Neuronal stem cell (in vitro differentiated cells): ENCODE results near the gene NOS3.
A peak's percentile ranks its signal among the peaks of the same experiment; 100 is the strongest.

ENCODE experiments used
- DNase-seq: peaks from one replicate; pipeline ENCODE4 v3.0.0-alpha.2; 2013; ENCODE audit warnings: low spot score
- H2AFZ ChIP-seq: one replicate; pipeline ENCODE4 v1.6.1; 2013; ENCODE audit warnings: mild to moderate bottlenecking, low read length, inconsistent platforms
- H2AK5ac ChIP-seq: 2 replicates; pipeline ENCODE4 v1.6.1; 2013; ENCODE audit warnings: low read depth, mild to moderate bottlenecking, inconsistent platforms, low read length, moderate library complexity, mixed read lengths
- H2BK120ac ChIP-seq: 2 replicates; pipeline ENCODE4 v1.6.1; 2013; ENCODE audit warnings: low read depth, mild to moderate bottlenecking, inconsistent platforms, low read length, moderate library complexity, mixed read lengths
- H2BK12ac ChIP-seq: one replicate; pipeline ENCODE4 v1.6.1; 2013; ENCODE audit warnings: low read length, inconsistent platforms
- H2BK15ac ChIP-seq: 2 replicates; pipeline ENCODE4 v1.6.1; 2013; ENCODE audit warnings: mild to moderate bottlenecking, low read length, inconsistent platforms, mixed read lengths
- H2BK5ac ChIP-seq: one replicate; pipeline ENCODE4 v1.6.1; 2013; ENCODE audit warnings: inconsistent platforms, mild to moderate bottlenecking, low read length, moderate library complexity
- H3K14ac ChIP-seq: one replicate; pipeline ENCODE4 v1.6.1; 2013; ENCODE audit warnings: low read length, inconsistent platforms
- H3K18ac ChIP-seq: 2 replicates; pipeline ENCODE4 v1.6.1; 2013; ENCODE audit warnings: low read length, inconsistent platforms
- H3K23ac ChIP-seq: 2 replicates; pipeline ENCODE4 v1.6.1; 2013; ENCODE audit warnings: low read depth, mild to moderate bottlenecking, mixed read lengths, low read length, inconsistent platforms; ENCODE audit not compliant: poor library complexity
- H3K27ac ChIP-seq: replicated peaks from 3 replicates; pipeline ENCODE4 v1.5.1; 2013; ENCODE audit warnings: low read length, inconsistent platforms
- H3K27me3 ChIP-seq, 3 experiments: 2 replicates each; pipeline ENCODE4 v1.6.1; 2013; ENCODE audit warnings: low read length in 3 of 3, mild to moderate bottlenecking in 2 of 3, inconsistent platforms in 1 of 3, low read depth in 1 of 3, mixed read lengths in 1 of 3, moderate library complexity in 1 of 3; ENCODE audit not compliant: control insufficient read depth in 3 of 3, insufficient read depth in 3 of 3
- H3K36me3 ChIP-seq, 2 donors: replicated peaks in 1 of 2; 2 replicates each; pipeline ENCODE4 v1.6.1; 2013; ENCODE audit warnings: low read length in 2 of 2; ENCODE audit not compliant: control insufficient read depth in 2 of 2, insufficient read depth in 2 of 2
- H3K4ac ChIP-seq: 2 replicates; pipeline ENCODE4 v1.6.1; 2013; ENCODE audit warnings: inconsistent platforms, mild to moderate bottlenecking, low read length, moderate library complexity
- H3K4me1 ChIP-seq, 2 donors: 1 replicate in 1 of 2; 2 replicates in 1 of 2; pipeline ENCODE4 v1.6.1; 2013; ENCODE audit warnings: low read length in 2 of 2, low read depth in 1 of 2; ENCODE audit not compliant: control insufficient read depth in 2 of 2, insufficient read depth in 1 of 2
- H3K4me2 ChIP-seq: one replicate; pipeline ENCODE4 v1.6.1; 2013; ENCODE audit warnings: mild to moderate bottlenecking, low read length, inconsistent platforms; ENCODE audit not compliant: insufficient read depth, poor library complexity, severe bottlenecking
- H3K4me3 ChIP-seq, 2 donors: 2 replicates each; pipeline ENCODE4 v1.5.1; 2013; ENCODE audit warnings: low read length in 2 of 2, mild to moderate bottlenecking in 2 of 2, inconsistent platforms in 1 of 2, moderate library complexity in 1 of 2
- H3K79me1 ChIP-seq: one replicate; pipeline ENCODE4 v1.6.1; 2013; ENCODE audit warnings: low read depth, mild to moderate bottlenecking, inconsistent platforms, low read length, moderate library complexity
- H3K9ac ChIP-seq: one replicate; pipeline ENCODE4 v1.6.1; 2013; ENCODE audit warnings: mild to moderate bottlenecking, low read depth, low read length, inconsistent platforms; ENCODE audit not compliant: poor library complexity
- H3K9me3 ChIP-seq, 2 donors: replicated peaks in 1 of 2; 2 replicates each; pipeline versions ENCODE3 to v1.6.1; 2013; ENCODE audit warnings: low read length in 2 of 2, mild to moderate bottlenecking in 2 of 2, inconsistent platforms in 1 of 2, low read depth in 1 of 2, mixed read lengths in 1 of 2, moderate library complexity in 1 of 2; ENCODE audit not compliant: control insufficient read depth in 2 of 2, insufficient read depth in 1 of 2
- H4K8ac ChIP-seq: one replicate; pipeline ENCODE4 v1.6.1; 2013; ENCODE audit warnings: low read depth, mild to moderate bottlenecking, inconsistent platforms, low read length, moderate library complexity
- H4K91ac ChIP-seq: one replicate; pipeline ENCODE4 v1.6.1; 2013; ENCODE audit warnings: low read length, low read depth, mild to moderate bottlenecking, inconsistent platforms; ENCODE audit not compliant: poor library complexity
- WGBS, 2 donors: extraction: QIAGEN DNeasy Blood & Tissue Kit; methylation state at CpG; one replicate each; pipeline ENCODE4 v1.1.7; 2013; ENCODE audit warnings: missing lambda C conversion rate in 2 of 2, mixed read lengths in 1 of 2; ENCODE audit not compliant: insufficient read length in 2 of 2, insufficient replicate concordance in 1 of 2; ENCODE audit errors: extremely low coverage in 2 of 2; 5-methylcytosine and 5-hydroxymethylcytosine counted together

The NOS3 gene

GRCh38 chr7:150954986-150955518 lies 35.8 kb upstream of the NOS3 start:
- H3K27me3 ChIP-seq, result peaks cover 0 to 9% (median 0%) of the 10 kb centered on the region in 3 experiments
- H2BK12ac ChIP-seq, result peak overlapping the region; percentile 92
- no CpG with 5 or more reads among the region's 21 CpGs for WGBS, 2 donors
- peaks cover 5 to 16% of the 10 kb centered on the region in 2 donors for H3K4me1 ChIP-seq
- H4K91ac ChIP-seq, result peak overlapping the region; percentile 43
- H3K4me3 ChIP-seq, result no peak overlapping the region
- H2AK5ac ChIP-seq, result peak overlapping the region; percentile 99
- peak overlapping the region; percentile 92 for H3K23ac ChIP-seq
- peak overlapping the region; percentile 23 for H3K4me2 ChIP-seq
- H3K27ac ChIP-seq, result no peak overlapping the region
- no peak overlapping the region for H2AFZ ChIP-seq
- H3K9me3 ChIP-seq, result no peaks in the 10 kb centered on the region
- H2BK15ac ChIP-seq, result peak overlapping the region; percentile 95
- peak overlapping the region; percentile 75 for H3K9ac ChIP-seq
- H3K79me1 ChIP-seq, result peaks cover 5% of the 10 kb centered on the region
- H3K14ac ChIP-seq, result peak overlapping the region; percentile 97
- H2BK5ac ChIP-seq, result peak overlapping the region; percentile 84
- no peaks in the 10 kb centered on the region for H3K36me3 ChIP-seq
- H3K18ac ChIP-seq, result peak overlapping the region; percentile 97
- peak overlapping the region; percentile 77 for H2BK120ac ChIP-seq
- peak overlapping the region; percentile 71 for H3K4ac ChIP-seq
- DNase-seq, result no peak
- H4K8ac ChIP-seq, result no peak overlapping the region

GRCh38 chr7:150955519-150956394 lies 35.1 kb upstream of the NOS3 start:
- Histone ChIP-seq H3K18ac (peak overlapping the region; percentile 97), H3K4me1 (peaks cover 4 to 16% of the 10 kb centered on the region in 2 donors), H3K9ac (peak overlapping the region; percentile 75), H3K36me3 (no peaks in the 10 kb centered on the region), H4K8ac (no peak overlapping the region), H2AK5ac (peak overlapping the region; percentile 99), H3K4ac (peak overlapping the region; percentile 71), H2BK15ac (peak overlapping the region; percentile 99), H2BK5ac (peak overlapping the region; percentile 84), H2BK120ac (peak overlapping the region; percentile 77), H3K79me1 (peaks cover 5% of the 10 kb centered on the region), H3K4me3 (no peak overlapping the region), H2AFZ (no peak overlapping the region), H3K4me2 (peak overlapping the region; percentile 23), H3K14ac (peak overlapping the region; percentile 97), H2BK12ac (peak overlapping the region; percentile 98), H3K27me3 (peaks cover 0 to 9% (median 0%) of the 10 kb centered on the region in 3 experiments), H3K27ac (no peak overlapping the region), H3K9me3 (no peaks in the 10 kb centered on the region), H4K91ac (peak overlapping the region; percentile 43), H3K23ac (peak overlapping the region; percentile 98)
- WGBS, 2 donors, result no CpG with 5 or more reads among the region's 38 CpGs
- no peak for DNase-seq

- Histone ChIP-seq H3K4me1 (peaks cover 4 to 16% of the 10 kb centered on the region in 2 donors), H3K14ac (peak overlapping the region; percentile 6), H3K23ac (peak overlapping the region; percentile 98), H3K4ac (no peak overlapping the region), H3K79me1 (peaks cover 5% of the 10 kb centered on the region), H2AFZ (no peak overlapping the region), H2AK5ac (peak overlapping the region; percentile 94), H3K4me2 (peak overlapping the region; percentile 12), H3K36me3 (no peaks in the 10 kb centered on the region), H4K91ac (no peak overlapping the region), H3K27ac (no peak overlapping the region), H3K27me3 (peaks cover 0 to 9% (median 0%) of the 10 kb centered on the region in 3 experiments), H3K4me3 (no peak overlapping the region), H3K18ac (peak overlapping the region; percentile 97), H2BK5ac (peak overlapping the region; percentile 84), H3K9me3 (no peaks in the 10 kb centered on the region), H2BK15ac (peak overlapping the region; percentile 99), H2BK12ac (peak overlapping the region; percentile 98), H2BK120ac (no peak overlapping the region), H4K8ac (no peak overlapping the region), H3K9ac (no peak overlapping the region)
- DNase-seq, result no peak
- no CpG with 5 or more reads among the region's 9 CpGs for whole genome bisulfite sequencing, 2 donors
Measured at GRCh38 chr7:150956395-150957132, 34.3 kb upstream of the NOS3 start.
